Measurements from ENCODE around the gene MAPKAPK2. TPM values are rescaled to one million over a fixed set of nuclear protein-coding genes. Genes with fewer than 3 reads are reported as not detected.

MAPKAPK2 gene
- total RNA-seq, 1 experiment from 2014 or later = 96.8 TPM

DNA sequence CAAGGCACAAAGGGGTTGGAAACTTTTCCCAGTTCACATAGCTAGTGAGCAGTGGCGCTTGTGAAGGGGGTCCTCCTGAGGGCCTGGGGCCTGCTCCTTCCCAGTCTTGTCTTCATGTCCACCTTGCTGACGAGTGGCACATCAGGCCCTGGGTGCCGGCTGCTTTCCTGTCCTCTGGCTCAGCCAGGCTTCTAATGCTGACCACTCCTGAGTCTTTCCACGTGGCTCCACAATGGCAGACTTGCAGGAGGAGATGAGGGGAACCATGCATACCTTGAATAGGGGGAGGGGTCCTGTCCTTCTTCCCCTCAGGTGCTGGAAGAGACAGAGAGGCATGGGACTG, 38.7 kb downstream of the MAPKAPK2 start:
- Histone ChIP-seq H3K9me3 (no peaks in the 10 kb centered on the region), H3K27me3 (replicated peaks; ENCODE audit: control insufficient read depth, insufficient read depth, low read length) (no peaks in the 10 kb centered on the region), H3K4me3 (ENCODE audit: low read depth, low read length) (no peak overlapping the region), H3K4me1 (peaks cover 21% of the 10 kb centered on the region), H3K36me3 (ENCODE audit: control insufficient read depth, insufficient read depth, low read length) (no peaks in the 10 kb centered on the region)
- H3K9me3 Mint-ChIP-seq (ENCODE audit: unreplicated experiment) = no peaks in the 10 kb centered on the region
- CTCF ChIA-PET = no interaction called here
- TF ChIP-seq, protein P1, sequence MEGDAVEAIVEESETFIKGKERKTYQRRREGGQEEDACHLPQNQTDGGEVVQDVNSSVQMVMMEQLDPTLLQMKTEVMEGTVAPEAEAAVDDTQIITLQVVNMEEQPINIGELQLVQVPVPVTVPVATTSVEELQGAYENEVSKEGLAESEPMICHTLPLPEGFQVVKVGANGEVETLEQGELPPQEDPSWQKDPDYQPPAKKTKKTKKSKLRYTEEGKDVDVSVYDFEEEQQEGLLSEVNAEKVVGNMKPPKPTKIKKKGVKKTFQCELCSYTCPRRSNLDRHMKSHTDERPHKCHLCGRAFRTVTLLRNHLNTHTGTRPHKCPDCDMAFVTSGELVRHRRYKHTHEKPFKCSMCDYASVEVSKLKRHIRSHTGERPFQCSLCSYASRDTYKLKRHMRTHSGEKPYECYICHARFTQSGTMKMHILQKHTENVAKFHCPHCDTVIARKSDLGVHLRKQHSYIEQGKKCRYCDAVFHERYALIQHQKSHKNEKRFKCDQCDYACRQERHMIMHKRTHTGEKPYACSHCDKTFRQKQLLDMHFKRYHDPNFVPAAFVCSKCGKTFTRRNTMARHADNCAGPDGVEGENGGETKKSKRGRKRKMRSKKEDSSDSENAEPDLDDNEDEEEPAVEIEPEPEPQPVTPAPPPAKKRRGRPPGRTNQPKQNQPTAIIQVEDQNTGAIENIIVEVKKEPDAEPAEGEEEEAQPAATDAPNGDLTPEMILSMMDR (IDR thresholded peaks at IDR 0.05; ENCODE audit: insufficient read depth in 1 of 2, low read depth in 1 of 2, low read length in 1 of 2, severe bottlenecking in 1 of 2, unreplicated experiment in 1 of 2) = no peak
- H3K27ac Mint-ChIP-seq (ENCODE audit: unreplicated experiment) = peak overlapping the region; percentile 59
- DNase-seq = no peak
- no peaks in the 10 kb centered on the region for H3K27me3 Mint-ChIP-seq (ENCODE audit: insufficient read depth, unreplicated experiment)
- intact Hi-C loops (cut with micrococcal nuclease; ENCODE audit: unreplicated experiment) = loop anchor here (5.0 kb wide), 1 partner anchor 91 kb away; no protein-coding TSS in a partner anchor
- POLR2A ChIA-PET = no interaction called here
- H3K4me3 Mint-ChIP-seq (ENCODE audit: unreplicated experiment) = peak overlapping the region; percentile 4
- peaks cover 5% of the 10 kb centered on the region for H3K36me3 Mint-ChIP-seq (ENCODE audit: insufficient read depth, unreplicated experiment)
- no TSS peak for BruUV-seq (replicated peaks)
- peaks cover 31% of the 10 kb centered on the region for H3K4me1 Mint-ChIP-seq (ENCODE audit: low read depth, unreplicated experiment)

DNA sequence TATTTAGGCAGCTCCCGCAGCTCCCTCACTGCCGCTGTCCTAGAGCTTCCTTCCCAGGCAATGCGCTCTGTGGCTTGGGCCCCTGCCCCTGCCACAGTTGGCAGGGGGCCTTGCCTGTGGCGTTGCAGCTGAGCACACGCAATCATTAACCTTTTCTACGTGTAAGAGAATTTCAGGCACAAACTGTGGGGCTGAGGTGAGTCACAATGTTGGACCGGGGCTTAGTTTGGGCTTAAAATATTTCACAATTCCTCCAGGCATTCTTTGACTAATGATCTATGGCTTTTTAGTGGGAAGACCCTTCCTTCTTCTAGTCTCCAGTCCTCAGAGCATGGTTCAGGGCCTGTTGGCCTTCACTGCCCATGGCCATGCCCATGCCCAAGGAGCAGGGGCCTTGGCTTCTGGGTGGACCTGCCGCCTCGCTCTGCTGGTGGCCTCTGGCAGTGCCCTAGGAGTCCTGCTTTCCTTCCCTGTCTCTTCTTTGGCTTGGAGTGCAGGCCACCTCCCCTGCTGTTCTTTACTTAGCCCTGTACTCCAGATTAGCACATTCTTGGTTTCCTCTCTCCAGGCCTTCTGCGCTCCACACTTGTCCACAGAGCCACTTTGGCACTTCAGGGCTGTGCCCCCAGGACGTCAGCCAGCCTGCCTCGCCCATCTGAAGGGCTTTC, 39.2 kb downstream of the MAPKAPK2 start:
- Mint-ChIP-seq H3K9me3 (ENCODE audit: unreplicated experiment) (no peaks in the 10 kb centered on the region), H3K36me3 (ENCODE audit: insufficient read depth, unreplicated experiment) (peaks cover 9% of the 10 kb centered on the region), H3K4me1 (ENCODE audit: low read depth, unreplicated experiment) (peaks cover 31% of the 10 kb centered on the region), H3K4me3 (ENCODE audit: unreplicated experiment) (peak overlapping the region; percentile 6), H3K27ac (ENCODE audit: unreplicated experiment) (peak overlapping the region; percentile 59), H3K27me3 (ENCODE audit: insufficient read depth, unreplicated experiment) (no peaks in the 10 kb centered on the region)
- ChIA-PET CTCF (interaction anchor here (1.8 kb wide), 1 partner anchor 189 kb away, joined by 4 read pairs; no protein-coding TSS in a partner anchor), POLR2A (no interaction called here)
- intact Hi-C loops (cut with micrococcal nuclease; ENCODE audit: unreplicated experiment) = loop anchor here (5.0 kb wide), 1 partner anchor 92 kb away; no protein-coding TSS in a partner anchor
- TF ChIP-seq, protein P1 (IDR thresholded peaks at IDR 0.05; ENCODE audit: insufficient read depth in 1 of 2, low read depth in 1 of 2, low read length in 1 of 2, severe bottlenecking in 1 of 2, unreplicated experiment in 1 of 2) = no peak
- Histone ChIP-seq H3K36me3 (ENCODE audit: control insufficient read depth, insufficient read depth, low read length) (no peaks in the 10 kb centered on the region), H3K9me3 (no peaks in the 10 kb centered on the region), H3K4me1 (peaks cover 21% of the 10 kb centered on the region), H3K4me3 (ENCODE audit: low read depth, low read length) (no peak overlapping the region), H3K27me3 (replicated peaks; ENCODE audit: control insufficient read depth, insufficient read depth, low read length) (no peaks in the 10 kb centered on the region)
- no TSS peak for BruUV-seq (replicated peaks)
- peak in 1 of 2 experiments; percentile 66 for DNase-seq

DNA sequence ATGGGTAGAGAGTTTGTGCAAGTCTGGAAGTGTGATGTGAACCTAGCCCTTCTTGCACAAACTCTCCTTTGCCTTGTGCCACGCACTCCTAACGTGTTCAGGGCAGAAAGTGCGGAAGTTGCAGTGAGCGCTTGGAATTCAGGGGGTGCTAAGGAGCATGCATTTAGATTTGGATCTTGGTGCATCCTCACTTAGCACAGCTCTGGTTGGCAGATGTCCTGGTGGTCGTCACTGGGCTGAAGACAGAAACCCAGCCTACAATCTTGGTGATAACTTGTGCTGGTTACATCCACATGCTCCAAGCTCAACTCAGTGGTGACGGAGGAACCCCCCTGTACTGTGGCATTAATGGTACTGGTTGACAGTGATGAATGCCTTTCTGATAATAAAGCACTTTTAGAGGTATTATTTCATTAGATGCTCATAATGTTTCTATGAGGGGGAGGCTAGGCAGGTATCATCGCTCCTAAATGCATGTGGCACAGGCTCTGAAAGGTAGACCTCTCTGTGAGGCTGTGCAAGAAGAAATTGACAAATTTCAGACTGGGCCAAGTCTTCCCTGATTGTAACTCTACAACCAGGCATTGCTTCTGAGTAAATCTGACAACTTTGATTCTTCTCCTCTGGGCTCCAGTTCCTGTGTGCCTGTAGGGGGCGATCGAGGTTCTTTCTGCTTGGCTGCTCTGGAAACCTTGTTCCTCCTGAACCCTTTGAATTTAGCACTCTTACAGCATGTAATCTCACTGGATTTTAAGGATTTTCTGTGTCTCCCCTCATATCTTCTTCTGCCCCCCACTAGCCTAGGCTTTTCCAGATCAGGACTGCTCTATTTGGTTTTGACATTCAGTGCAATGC, 40.6 kb downstream of the MAPKAPK2 start:
- H3K4me3 Mint-ChIP-seq (ENCODE audit: unreplicated experiment) = no peak overlapping the region
- Histone ChIP-seq H3K9me3 (no peaks in the 10 kb centered on the region), H3K4me3 (ENCODE audit: low read depth, low read length) (no peak overlapping the region), H3K36me3 (ENCODE audit: control insufficient read depth, insufficient read depth, low read length) (no peaks in the 10 kb centered on the region), H3K27me3 (replicated peaks; ENCODE audit: control insufficient read depth, insufficient read depth, low read length) (no peaks in the 10 kb centered on the region), H3K4me1 (peaks cover 21% of the 10 kb centered on the region)
- TF ChIP-seq, protein P1 (IDR thresholded peaks at IDR 0.05; ENCODE audit: insufficient read depth in 1 of 2, low read depth in 1 of 2, low read length in 1 of 2, severe bottlenecking in 1 of 2, unreplicated experiment in 1 of 2) = peak in 1 of 2 experiments; percentile 42
- ChIA-PET CTCF (interaction anchor here (0.6 to 1.8 kb wide), 3 partner anchors 23 to 187 kb away, joined by 3 to 4 read pairs (median 3); no protein-coding TSS in a partner anchor), POLR2A (no interaction called here)
- H3K27me3 Mint-ChIP-seq (ENCODE audit: insufficient read depth, unreplicated experiment) = no peaks in the 10 kb centered on the region
- no peak overlapping the region for H3K27ac Mint-ChIP-seq (ENCODE audit: unreplicated experiment)
- H3K4me1 Mint-ChIP-seq (ENCODE audit: low read depth, unreplicated experiment) = peaks cover 31% of the 10 kb centered on the region
- no TSS peak for BruUV-seq (replicated peaks)
- peak in 1 of 2 experiments; percentile 36 for DNase-seq
- no peaks in the 10 kb centered on the region for H3K9me3 Mint-ChIP-seq (ENCODE audit: unreplicated experiment)
- H3K36me3 Mint-ChIP-seq (ENCODE audit: insufficient read depth, unreplicated experiment) = peaks cover 10% of the 10 kb centered on the region
- intact Hi-C loops (cut with micrococcal nuclease; ENCODE audit: unreplicated experiment) = no loop called here
